HG03520 (cell line): ENCODE data around the gene FBN3.

Experiments used
- ATAC-seq: cut with Tn5 transposase; IDR thresholded peaks from one replicate; pipeline ENCODE4 v1.9.1; 2021; ENCODE audit warnings: mild to moderate bottlenecking, moderate library complexity; ENCODE audit not compliant: unreplicated experiment

Gene FBN3

DNA sequence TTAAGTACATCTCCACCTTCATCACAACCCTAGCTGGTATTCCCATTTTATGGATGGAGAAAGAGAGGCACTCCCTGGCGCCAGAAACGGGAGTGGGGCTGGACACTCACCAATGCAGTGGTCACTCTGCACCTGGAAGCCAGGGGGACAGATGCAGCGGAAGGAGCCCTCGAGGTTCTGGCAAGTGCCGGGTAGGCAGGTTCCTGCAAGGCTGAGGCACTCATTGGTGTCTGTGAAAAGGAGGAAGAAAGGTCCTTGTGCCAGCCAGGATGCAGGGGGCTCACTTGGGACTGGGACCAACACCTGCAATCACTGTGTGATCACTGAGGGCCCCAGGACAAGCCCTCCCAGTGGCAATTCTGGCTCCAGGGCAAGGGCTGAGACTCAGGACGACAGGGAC is 55.1 kb downstream of the FBN3 start:
- no peak for ATAC-seq

DNA sequence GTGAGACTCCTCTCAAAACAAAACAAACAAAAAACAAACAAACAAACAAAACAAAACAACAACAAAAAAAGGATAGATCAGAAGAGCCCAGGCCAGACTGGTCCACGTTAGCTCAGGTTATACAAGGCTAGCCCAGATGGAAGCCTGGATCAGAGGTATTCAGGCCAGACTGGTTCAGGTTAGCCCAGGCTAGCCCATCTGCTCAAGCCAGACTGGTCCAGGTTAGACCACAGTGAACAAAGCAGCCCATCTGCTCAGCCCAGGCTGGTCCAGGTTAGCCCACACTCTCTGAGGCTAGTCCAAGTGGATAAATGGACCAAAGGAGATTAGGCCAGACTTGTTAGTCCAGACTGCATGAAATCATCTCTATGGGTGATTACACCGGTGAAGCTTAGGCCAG is 55.7 kb downstream of the FBN3 start:
- ATAC-seq, result no peak

DNA sequence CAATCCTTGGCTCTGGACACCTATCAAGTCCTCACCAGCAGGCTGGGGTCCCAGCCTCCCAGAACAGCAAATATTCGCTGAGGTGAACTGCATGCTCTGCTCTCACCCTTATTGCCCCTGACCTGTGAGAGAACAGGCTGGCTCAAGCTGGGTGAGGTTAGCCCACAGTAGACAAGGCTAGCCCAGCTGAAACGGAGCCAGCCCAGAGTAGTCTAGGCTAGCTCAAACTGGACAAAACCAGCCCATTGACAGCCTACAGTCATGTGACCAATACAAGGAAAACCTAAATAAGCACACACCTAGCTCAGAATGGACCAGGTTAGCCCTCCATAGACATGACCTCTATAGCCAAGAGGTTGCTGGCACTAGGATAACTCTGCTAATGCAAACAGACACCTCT is 58.4 kb downstream of the FBN3 start:
- ATAC-seq, result no peak

DNA sequence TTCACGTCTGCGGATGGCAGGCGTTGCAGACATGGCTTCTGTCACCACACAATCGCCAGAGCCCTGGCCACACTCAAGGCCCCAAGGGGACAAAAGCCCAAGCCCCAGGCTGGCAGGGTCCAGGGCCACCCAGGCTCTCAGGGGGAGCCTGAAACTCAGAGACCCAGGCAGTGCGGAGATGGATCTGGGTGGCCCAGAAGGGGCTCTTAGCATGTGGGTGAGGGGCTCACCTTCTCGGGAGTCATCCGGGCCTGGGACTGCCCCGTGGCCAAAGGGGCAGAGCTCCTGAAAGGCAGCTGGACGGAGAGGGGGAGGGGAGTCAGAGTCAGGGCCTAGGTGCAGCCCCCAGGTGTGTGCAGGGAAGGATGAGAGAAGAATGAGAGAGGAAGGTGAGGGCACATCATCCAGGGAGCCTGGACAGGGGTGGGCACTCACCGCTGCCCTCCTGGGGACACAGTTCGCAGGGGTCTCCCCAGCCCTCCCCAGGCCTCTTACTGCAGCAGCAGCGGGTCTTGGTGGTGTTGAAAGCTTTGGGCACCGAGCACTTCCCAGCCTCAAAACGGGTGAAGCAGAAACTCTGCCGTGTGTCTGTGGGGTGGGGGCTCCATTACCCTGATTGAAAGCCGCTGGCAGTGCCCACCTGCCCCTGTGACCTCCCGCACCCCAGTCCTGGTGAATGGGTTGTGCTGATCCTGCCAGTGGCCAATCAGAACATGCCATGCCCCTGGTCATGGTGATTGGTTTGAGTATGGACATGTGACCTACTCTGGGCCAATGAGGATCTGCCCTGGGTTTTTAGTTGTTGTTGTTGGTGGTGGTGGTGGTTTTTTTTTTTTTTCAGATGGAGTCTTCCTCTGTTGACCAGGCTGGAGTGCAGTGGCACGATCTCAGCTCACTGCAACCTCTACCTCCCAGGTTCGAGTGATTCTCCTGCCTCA is 59.5 kb downstream of the FBN3 start:
- no peak for ATAC-seq

- no peak for ATAC-seq
Observed at GRCh38 chr19:8088752-8089663, 60.4 kb downstream of the FBN3 start.

- no peak for ATAC-seq
Observed at GRCh38 chr19:8087876-8088275, 61.5 kb downstream of the FBN3 start.

DNA sequence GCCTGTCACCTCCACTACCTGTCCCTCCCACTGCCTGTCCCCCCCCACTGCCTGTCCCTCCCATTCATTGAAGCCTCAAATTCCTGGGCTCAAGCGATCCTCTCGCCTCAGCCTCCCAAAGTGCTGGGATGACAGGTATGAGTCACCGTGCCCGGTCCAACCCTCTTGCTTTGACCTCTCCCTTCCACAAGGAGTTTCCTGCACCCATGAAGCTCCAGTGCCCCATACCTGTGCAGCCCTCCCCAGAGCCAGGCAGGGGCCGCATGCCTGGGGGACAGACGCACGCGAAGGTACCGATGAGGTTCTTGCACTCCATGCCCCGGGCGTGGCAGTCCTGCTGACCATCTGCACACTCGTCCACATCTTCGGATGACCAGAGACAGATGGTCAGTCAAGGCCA is 62.5 kb downstream of the FBN3 start:
- ATAC-seq, result no peak

GRCh38 chr19:8085598-8086408 is 63.6 kb downstream of the FBN3 start:
- ATAC-seq, result no peak

GRCh38 chr19:8084152-8084551 is 65.2 kb downstream of the FBN3 start:
- ATAC-seq, result no peak

GRCh38 chr19:8083141-8083540 is 66.3 kb downstream of the FBN3 start:
- ATAC-seq, result no peak

DNA sequence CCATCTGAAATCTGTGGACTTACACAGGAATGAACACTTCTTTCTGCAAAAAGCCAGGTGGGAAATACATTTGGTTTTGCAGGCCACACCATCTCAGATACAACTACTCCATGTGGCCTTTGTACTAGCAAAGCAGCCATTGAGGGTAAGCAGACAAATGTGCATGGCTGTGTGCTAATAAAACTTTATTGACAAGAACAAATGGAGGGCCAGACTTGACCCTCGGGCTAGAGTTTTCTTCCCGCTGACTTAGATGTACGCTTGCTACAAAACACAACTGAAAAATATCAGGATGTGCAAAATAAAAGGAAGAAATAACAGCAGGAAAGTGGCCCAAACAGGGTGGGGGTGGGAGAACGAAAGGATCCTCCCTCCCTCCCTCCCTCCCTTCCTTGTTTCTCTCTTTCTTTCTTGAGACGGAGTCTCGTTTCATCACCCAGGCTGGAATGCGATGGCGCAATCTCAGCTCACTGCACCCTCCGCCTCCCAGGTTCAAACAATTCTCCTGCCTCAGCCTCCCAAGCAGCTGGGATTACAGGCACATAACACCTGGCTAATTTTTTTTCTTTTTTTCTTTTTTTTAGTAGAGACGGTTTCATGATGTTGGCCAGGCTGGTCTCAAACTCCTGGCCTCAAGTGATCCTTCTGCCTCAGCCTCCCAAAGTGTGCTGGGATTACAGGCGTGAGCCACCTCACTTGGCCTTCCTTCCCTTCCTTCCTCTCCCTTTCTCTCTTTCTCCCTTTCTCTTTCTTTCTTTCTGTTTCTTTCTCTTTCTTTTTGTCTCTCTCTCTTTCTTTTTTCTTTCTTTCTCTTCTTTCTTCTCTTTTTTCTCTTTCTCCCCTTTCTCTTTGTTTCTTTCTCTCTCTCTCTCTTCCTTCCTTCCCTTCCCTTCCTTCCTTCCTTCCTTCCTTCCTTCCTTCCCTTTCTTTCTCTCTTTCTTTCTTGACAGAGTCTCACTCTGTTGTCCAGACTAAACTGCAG is 67.5 kb downstream of the FBN3 start:
- ATAC-seq, result no peak

GRCh38 chr19:8080832-8081231 is 68.6 kb downstream of the FBN3 start:
- ATAC-seq, result no peak

- ATAC-seq, result no peak
Observed at GRCh38 chr19:8079988-8080387, 69.4 kb downstream of the FBN3 start.

GRCh38 chr19:8075158-8076074 is 74.0 kb downstream of the FBN3 start:
- no peak for ATAC-seq

- no peak for ATAC-seq
Observed at GRCh38 chr19:8074501-8074900, 74.9 kb downstream of the FBN3 start.

GRCh38 chr19:8071912-8072311 is 77.5 kb downstream of the FBN3 start:
- no peak for ATAC-seq

GRCh38 chr19:8069096-8069973 is 80.1 kb downstream of the FBN3 start:
- ATAC-seq, result no peak

DNA sequence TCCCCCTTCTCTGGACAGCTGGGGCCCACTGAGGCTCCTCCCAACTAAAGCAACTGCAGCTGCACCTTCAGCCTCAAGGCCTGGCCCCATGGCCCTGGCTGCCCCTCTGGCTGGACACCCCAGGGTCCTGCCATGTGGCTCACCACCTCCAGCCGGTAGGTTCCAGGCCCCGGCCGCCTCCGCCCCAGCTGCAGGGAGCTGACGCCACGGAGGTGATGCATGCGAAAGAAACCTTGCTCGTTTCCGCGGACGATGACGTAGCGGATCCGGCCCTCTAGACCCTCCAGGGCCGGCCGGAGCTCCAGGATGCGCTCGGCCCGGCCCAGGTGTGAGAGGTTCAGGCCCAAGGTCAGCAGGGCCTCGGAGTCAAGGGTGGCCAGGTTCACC is 83.5 kb downstream of the FBN3 start:
- no peak for ATAC-seq
